Stimulated activated CD4-positive, alpha-beta T cell treated with anti-CD3 and anti-CD28 coated beads, TNF-alpha, amount 100 ng/mL, for 4 hours (primary cell): ENCODE data around the gene PEX14.

ENCODE experiments used
- DNase-seq, 3 experiments: peaks; one replicate each; pipeline ENCODE4 v3.0.0-alpha.2; 2020; ENCODE audit warnings: low read depth in 3 of 3

PEX14 gene

DNA sequence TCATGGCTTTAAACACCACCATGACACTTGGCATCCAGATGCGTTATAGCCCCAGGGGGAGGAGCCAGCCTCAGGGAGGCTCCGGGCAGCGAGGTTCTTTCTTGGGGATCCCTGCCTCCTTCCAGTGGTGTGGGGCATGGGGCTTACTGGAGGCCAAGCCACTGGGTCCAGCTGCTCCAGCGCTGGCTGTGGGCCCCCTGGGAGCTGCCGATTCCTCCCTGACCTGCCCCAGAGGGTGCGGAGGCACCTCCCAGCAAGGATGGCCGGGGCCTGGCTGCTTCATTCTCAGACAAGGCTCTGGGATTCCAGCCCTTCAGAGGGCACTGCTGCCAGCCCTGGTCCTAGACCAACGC lies 159.3 kb downstream of the PEX14 start:
- no peak for DNase-seq

DNA sequence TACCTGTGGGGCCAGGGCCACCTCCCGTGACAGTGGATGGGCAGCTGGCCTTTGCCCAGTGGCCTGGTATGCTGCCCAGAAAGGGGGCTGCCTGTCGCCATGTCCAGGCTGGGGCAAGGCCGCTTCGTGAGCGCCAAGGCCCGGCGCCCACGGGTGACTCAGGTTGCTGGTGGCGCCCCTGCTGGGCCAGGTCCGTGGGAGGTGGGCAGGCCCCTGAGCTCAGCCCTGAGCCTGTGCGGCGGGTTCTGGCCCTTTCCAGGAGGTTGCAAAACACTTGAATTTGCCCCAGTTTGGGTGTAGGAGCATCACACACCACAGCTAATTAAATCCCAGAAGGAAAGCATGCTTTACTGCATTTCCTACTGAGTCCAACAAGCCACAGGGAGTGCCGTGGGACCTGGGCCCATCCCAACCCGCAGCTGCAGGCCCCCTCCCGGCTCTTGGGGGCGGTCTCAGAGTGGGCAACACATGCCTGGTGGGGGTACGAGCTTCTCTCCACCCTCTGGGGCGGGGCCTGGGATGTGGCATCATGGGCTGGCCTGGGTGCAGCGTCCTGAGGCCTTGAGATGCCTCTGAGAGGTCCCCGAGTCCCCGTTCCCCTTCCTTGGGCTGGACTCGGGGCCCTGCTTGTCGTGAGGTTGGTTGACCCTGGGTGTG lies 159.8 kb downstream of the PEX14 start:
- DNase-seq, result no peak

- DNase-seq, result no peak
Observed at GRCh38 chr1:10635085-10635896, 160.5 kb downstream of the PEX14 start.

DNA sequence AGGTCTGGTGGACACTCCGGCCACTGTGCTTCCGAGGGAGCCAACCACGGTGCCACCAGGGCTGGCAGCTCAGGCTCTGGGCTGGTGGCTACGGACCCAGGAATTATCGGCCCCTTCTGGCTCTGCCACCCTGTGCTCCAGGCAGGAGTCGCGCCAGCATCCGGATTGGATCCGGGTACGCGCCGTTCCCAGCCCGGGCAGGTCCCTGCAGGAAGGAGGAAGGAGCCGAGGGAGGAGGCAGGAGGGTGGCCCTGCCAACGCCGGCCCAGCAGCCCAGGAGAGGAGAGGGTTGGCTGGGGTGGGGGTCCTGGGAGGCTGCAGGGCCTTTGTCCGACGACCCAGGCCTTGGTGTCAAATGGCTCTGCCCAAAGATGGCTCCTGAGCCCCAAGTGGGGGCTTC lies 161.2 kb downstream of the PEX14 start:
- DNase-seq, result no peak

DNA sequence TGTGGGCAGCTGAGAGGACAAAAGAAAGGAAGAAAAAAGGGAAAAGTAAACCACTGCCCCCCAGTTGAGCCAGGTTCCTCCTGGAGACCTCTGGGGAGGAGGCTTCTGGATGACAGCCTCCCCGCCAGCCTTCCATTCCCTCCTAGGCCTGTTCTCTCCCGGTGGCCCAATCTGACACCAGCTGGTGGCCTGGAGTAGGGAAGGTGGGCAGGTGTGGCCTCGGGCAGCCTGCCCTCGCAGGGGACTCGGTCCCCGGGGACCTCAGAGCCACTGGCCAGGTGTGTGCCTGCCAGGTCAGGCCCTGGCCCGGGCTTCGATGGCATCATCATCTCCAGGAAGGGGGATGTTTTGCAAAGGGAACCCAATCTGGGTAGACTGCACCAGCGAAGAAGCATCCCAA lies 162.7 kb downstream of the PEX14 start:
- DNase-seq, result no peak

- no peak for DNase-seq
Observed at GRCh38 chr1:10637834-10638558, 163.2 kb downstream of the PEX14 start.

DNA sequence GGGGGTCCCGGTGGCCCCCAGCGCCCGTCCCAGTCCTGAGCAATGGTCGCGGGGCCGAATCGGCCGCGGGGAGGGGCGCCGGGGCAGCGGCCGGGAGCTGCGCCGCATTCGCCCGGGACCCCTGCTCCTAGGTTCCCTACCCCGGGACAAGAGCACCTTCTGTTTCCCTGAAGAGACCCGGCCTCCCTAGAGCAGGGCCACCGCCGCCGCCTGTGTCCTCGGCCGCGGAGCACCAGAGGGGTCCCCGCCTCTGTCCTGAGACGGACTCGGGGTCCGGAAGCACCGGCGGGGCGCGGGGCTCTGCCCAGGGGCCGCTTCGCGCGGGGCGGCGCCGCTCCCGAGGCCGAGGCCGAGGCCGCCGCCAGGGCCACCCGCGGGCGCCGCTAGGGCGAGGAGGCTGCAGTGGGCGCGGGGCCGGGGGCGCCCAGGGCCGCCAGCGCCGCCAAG lies 163.8 kb downstream of the PEX14 start:
- no peak for DNase-seq

GRCh38 chr1:10639011-10639774 lies 164.4 kb downstream of the PEX14 start:
- DNase-seq, result no peak

- no peak for DNase-seq
Observed at GRCh38 chr1:10639775-10640578, 165.2 kb downstream of the PEX14 start.

- DNase-seq, result no peak
Observed at GRCh38 chr1:10640843-10641553, 166.2 kb downstream of the PEX14 start.

DNA sequence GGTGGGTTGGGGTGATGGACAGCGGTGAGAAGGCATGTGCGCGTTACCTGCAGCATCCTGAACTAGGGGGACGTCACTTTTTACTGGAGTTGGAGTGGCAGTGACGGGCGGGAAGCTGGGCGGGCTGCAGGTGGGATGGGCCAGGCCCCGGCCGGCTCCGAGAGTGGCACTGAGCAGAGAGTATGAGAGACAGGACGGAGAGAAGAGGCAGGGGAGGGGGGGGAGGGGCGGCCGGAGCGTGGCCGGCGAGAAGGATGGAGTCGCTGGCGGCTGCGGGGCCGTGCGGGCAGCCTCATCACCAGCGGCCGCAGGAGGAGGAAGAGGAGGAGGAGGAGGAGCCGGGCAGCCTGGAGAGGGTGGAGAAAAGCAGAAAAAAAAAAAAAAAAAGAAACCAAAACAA lies 167.2 kb downstream of the PEX14 start:
- DNase-seq, result no peak

DNA sequence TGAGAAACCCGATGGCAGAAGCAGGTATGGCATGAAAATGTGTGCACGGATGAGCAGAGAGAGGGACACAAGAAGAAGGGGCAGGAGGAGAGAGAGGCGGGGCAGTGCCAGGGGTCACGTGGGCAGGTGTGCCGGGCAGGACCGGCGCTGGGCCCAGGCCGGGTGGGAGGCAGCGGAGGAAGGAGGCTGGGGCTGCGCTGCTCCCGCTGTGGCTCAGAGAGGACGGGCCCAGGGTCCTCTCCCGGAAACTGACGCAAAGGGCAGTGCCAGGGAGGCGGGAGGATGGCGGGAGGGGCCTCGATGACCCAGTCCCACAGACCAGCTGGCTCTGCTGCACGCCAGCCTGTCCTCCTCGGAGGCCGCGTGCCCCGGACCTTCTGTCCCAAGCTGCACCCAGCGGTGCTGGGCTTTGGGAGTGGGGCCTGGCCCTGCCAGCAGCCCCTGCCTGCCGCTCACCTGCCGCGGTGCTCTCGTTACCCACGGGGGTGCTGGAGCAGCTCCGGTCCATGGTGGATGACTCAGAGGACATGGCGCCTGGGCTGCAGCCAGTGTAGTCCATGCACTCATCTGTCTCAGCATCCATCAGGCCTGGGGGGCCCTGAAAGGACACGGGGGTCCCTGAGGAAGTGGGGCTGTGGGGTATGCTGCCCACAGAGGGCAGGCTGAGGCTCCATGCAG lies 167.8 kb downstream of the PEX14 start:
- DNase-seq, result no peak

DNA sequence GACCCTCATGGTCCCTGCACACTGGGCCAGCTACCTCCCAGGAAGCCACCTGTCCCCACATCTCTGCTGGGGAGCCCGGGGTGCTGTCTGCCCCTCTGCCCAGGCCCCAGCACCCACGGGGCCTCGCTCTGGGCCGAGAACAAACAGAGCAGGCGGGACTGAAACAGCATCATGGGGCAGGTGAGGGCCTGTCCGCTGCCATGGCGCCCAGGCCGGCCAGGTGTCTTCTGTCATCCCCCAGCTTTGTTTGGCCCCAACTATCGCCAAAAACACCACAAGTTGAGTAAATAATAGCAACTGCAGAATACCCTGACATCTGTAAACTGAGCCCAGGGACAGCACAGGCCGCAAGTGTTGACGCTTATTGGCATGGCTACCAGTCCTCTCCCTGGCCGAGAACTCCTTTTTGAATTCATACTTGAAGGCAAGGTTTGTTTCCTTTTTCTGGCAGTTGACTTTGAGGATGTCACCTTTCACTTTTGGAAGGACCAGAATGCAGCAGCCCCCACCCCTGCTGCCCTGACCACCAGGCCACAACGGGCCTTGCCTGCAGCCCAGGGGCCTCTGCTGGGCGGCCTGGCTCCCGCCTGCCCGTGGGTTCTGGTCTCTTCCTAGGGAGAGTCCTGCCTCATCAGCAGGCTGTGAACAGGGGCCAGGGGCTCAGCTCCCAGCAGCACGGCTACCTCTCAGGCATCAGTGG lies 169.0 kb downstream of the PEX14 start:
- no peak for DNase-seq

DNA sequence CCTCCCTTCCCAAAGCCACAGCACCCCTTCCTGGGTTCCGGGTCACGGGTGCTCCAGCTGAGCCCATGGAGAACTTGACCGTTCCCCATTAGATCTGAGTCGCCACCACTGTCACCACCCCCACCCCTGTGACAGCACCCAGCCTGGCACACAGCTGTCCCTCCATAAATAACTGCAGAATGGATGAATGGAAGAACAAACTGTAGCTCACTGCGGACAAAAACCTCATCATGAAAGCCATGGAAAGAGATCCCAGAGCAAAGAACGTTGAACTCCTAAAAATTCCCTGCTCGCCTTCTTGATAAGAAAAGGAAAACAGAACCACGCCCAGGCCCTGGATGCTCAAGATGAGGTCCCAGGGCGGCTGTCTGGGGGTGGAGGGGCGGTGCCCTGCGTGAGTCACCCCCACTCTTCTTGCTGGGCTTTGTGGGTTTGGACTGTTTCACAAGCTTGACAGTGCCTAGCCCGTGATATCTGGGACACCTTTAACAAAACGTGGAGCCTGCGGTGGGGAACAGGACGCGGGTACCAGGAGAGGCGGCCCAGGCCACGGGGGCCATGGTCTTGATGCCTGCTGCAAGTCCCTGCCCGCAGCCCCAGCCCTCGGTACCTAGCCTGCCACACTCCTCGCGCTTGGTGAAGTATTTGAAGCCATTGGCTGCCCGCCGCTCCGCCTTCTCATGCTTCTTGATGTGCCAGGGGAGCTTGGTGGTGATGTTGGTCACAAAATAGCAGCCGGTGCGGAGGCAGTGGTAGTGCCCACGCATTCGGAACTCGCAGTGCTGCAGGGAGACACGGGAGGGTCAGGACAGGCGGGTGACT lies 169.8 kb downstream of the PEX14 start:
- no peak for DNase-seq

GRCh38 chr1:10646347-10646861 lies 171.7 kb downstream of the PEX14 start:
- no peak for DNase-seq

- no peak for DNase-seq
Observed at GRCh38 chr1:10647414-10648170, 172.8 kb downstream of the PEX14 start.
